GM23338 (cell line): ENCODE results near the gene IKBKE. TPM values are rescaled to one million over a fixed set of nuclear protein-coding genes. Genes with fewer than 3 reads are reported as not detected.

Experiments
- ATAC-seq: fragments of 200-7000 bp; cut with Tn5 transposase; 3 replicates; pipeline ENCODE4 v1.9.1; 2020
- DNase-seq: peaks from one replicate; pipeline ENCODE4 v3.0.0-alpha.2; 2015; ENCODE audit warnings: low spot score
- H2AFZ ChIP-seq: fragments of 200-600 bp; sonication (generic); 2 replicates; pipeline ENCODE4 v1.8.0; 2016; ENCODE audit warnings: antibody characterized with exemption, mild to moderate bottlenecking, moderate library complexity
- H3F3A ChIP-seq: fragments of 200-600 bp; sonication (generic); replicated peaks from 2 replicates; pipeline ENCODE4 v1.8.0; 2017; ENCODE audit warnings: antibody characterized with exemption, mixed run types, low read depth
- H3K27ac ChIP-seq: fragments of 200-600 bp; sonication (generic); 2 replicates; pipeline ENCODE4 v1.6.1; 2016; ENCODE audit warnings: low read depth
- H3K27me3 ChIP-seq: fragments of 200-600 bp; sonication (generic); 2 replicates; pipeline ENCODE4 v1.8.0; 2016; ENCODE audit warnings: mild to moderate bottlenecking, mixed run types, moderate library complexity; ENCODE audit not compliant: insufficient read depth
- H3K36me3 ChIP-seq: fragments of 200-600 bp; sonication (generic); 2 replicates; pipeline ENCODE4 v1.8.0; 2016; ENCODE audit warnings: mild to moderate bottlenecking; ENCODE audit not compliant: insufficient read depth
- H3K4me1 ChIP-seq: fragments of 200-600 bp; sonication (generic); 2 replicates; pipeline ENCODE4 v1.8.0; 2016; ENCODE audit warnings: mild to moderate bottlenecking, moderate library complexity; ENCODE audit not compliant: insufficient read depth
- H3K4me2 ChIP-seq: fragments of 200-600 bp; sonication (generic); 2 replicates; pipeline ENCODE4 v1.7.1; 2017; ENCODE audit warnings: mixed run types
- H3K4me3 ChIP-seq: fragments of 200-600 bp; sonication (generic); 2 replicates; pipeline ENCODE4 v1.6.1; 2016; ENCODE audit warnings: mixed run types
- H3K79me2 ChIP-seq: fragments of 200-600 bp; sonication (generic); replicated peaks from 2 replicates; pipeline ENCODE4 v1.8.0; 2017; ENCODE audit warnings: mild to moderate bottlenecking; ENCODE audit not compliant: insufficient read depth
- H3K9me2 ChIP-seq: fragments of 200-600 bp; sonication (generic); 2 replicates; pipeline ENCODE4 v1.8.0; 2017; ENCODE audit not compliant: insufficient read depth
- H4K20me1 ChIP-seq: fragments of 200-600 bp; sonication (generic); replicated peaks from 2 replicates; pipeline ENCODE4 v1.8.0; 2017; ENCODE audit warnings: mild to moderate bottlenecking; ENCODE audit not compliant: insufficient read depth
- H3K27ac Mint-ChIP-seq: 2 replicates; pipeline ENCODE4 v1.8.0; 2020; ENCODE audit warnings: inconsistent platforms, mild to moderate bottlenecking, moderate library complexity, mixed read lengths
- H3K27me3 Mint-ChIP-seq: 3 replicates; pipeline ENCODE4 v1.8.0; 2022; ENCODE audit warnings: low read depth, mild to moderate bottlenecking, moderate library complexity, mixed read lengths, inconsistent platforms; ENCODE audit not compliant: insufficient read depth, poor library complexity
- H3K36me3 Mint-ChIP-seq: 3 replicates; pipeline ENCODE4 v1.8.0; 2021; ENCODE audit warnings: low read depth, mild to moderate bottlenecking, inconsistent platforms, moderate library complexity, mixed read lengths
- H3K4me1 Mint-ChIP-seq: 3 replicates; pipeline ENCODE4 v1.8.0; 2020; ENCODE audit warnings: mild to moderate bottlenecking, inconsistent platforms, mixed read lengths
- H3K4me3 Mint-ChIP-seq: 3 replicates; pipeline ENCODE4 v1.8.0; 2021; ENCODE audit warnings: moderate library complexity, mild to moderate bottlenecking, inconsistent platforms, mixed read lengths
- H3K9me3 Mint-ChIP-seq: 3 replicates; pipeline ENCODE4 v1.8.0; 2020; ENCODE audit warnings: moderate library complexity, mild to moderate bottlenecking, inconsistent platforms, mixed read lengths
- CREB1 ChIP-seq: fragments of 250-450 bp; sonication (Bioruptor Pico); IDR thresholded peaks from 2 replicates; pipeline ENCODE4 v1.5.0; 2020; ENCODE audit warnings: low read depth, mild to moderate bottlenecking, moderate library complexity
- EZH2 ChIP-seq: fragments of 200-600 bp; sonication (generic); IDR thresholded peaks from one replicate; pipeline ENCODE4 v1.8.0; 2017; ENCODE audit warnings: antibody characterized with exemption, mild to moderate bottlenecking, low read depth; ENCODE audit not compliant: unreplicated experiment
- EZH2phosphoT487 ChIP-seq: fragments of 200-600 bp; sonication (generic); IDR thresholded peaks from one replicate; pipeline ENCODE4 v1.8.1; 2018; ENCODE audit warnings: antibody characterized with exemption; ENCODE audit not compliant: unreplicated experiment
- JUNB ChIP-seq: IDR thresholded peaks from one replicate; pipeline ENCODE4 v1.6.1; 2016; ENCODE audit warnings: antibody characterized with exemption; ENCODE audit not compliant: unreplicated experiment
- NANOG ChIP-seq: IDR thresholded peaks from 2 replicates; pipeline ENCODE4 v1.6.1; 2016; ENCODE audit warnings: antibody characterized with exemption, borderline replicate concordance
- POLR2AphosphoS5 ChIP-seq: IDR thresholded peaks from 2 replicates; pipeline ENCODE4 v1.6.1; 2016; ENCODE audit warnings: antibody characterized with exemption, low read depth
- STAT1 ChIP-seq: IDR thresholded peaks from one replicate; pipeline ENCODE4 v1.6.1; 2016; ENCODE audit warnings: antibody characterized with exemption; ENCODE audit not compliant: unreplicated experiment
- ZNF114 ChIP-seq: fragments of 250-450 bp; sonication (Bioruptor Pico); IDR thresholded peaks from 2 replicates; pipeline ENCODE4 v1.5.0; 2020; ENCODE audit warnings: mild to moderate bottlenecking, moderate library complexity
- ZNF331 ChIP-seq: fragments of 250-450 bp; sonication (Bioruptor Pico); IDR thresholded peaks from 2 replicates; pipeline ENCODE4 v1.5.0; 2020; ENCODE audit warnings: low read depth, mild to moderate bottlenecking, moderate library complexity
- polyA plus RNA-seq: library from polyadenylated mRNA; unstranded; fragments of >200 nt; fragmentation: Nextera tagmentation; extraction: Ambion mirVana; gene quantifications from 2 replicates; pipeline ENCODE4 v1.2.1, GENCODE V29; 2016
- total RNA-seq: library from RNA; depleted of rRNA; stranded (reverse); fragments of >200 nt; shearing (Covaris generic); gene quantifications from 2 replicates; pipeline ENCODE4 v1.2.3, GENCODE V29; 2014
- TF ChIP-seq, protein P1 (sequence below): IDR thresholded peaks from 2 replicates; pipeline ENCODE4 v1.6.1; 2016; ENCODE audit warnings: antibody characterized with exemption
- TF ChIP-seq, protein P2 (sequence below), 2 experiments: fragments of 200-600 bp in 1 of 2; sonication (generic) in 1 of 2; conservative IDR thresholded peaks; 2 replicates each; pipeline versions ENCODE4 v1.5.1 to v1.6.1; 2016 to 2017; ENCODE audit warnings: antibody characterized with exemption in 2 of 2, low read depth in 2 of 2, mild to moderate bottlenecking in 2 of 2, moderate library complexity in 1 of 2
- TF ChIP-seq, protein P3 (sequence below): fragments of 250-450 bp; sonication (Bioruptor Pico); IDR thresholded peaks from 2 replicates; pipeline ENCODE4 v1.5.0; 2020; ENCODE audit warnings: mild to moderate bottlenecking, moderate library complexity
- TF ChIP-seq, protein P4 (sequence below): IDR thresholded peaks from one replicate; pipeline ENCODE4 v1.6.1; 2018; ENCODE audit warnings: antibody characterized with exemption; ENCODE audit not compliant: unreplicated experiment

IKBKE gene
- total and polyA plus RNA-seq, 2 experiments from 2014 or later: 4.8 to 11.1 TPM

GRCh38 chr1:206463911-206464310, 6.4 kb upstream of the IKBKE start:
- no peaks in the 10 kb centered on the region for H3F3A ChIP-seq
- H3K27me3 ChIP-seq: no peaks in the 10 kb centered on the region
- Mint-ChIP-seq H3K4me1 (peaks cover 28% of the 10 kb centered on the region), H3K9me3 (no peaks in the 10 kb centered on the region), H3K27ac (no peak overlapping the region), H3K27me3 (peaks cover 13% of the 10 kb centered on the region), H3K4me3 (no peak overlapping the region), H3K36me3 (no peaks in the 10 kb centered on the region)
- no peak for TF ChIP-seq ZNF331 (CRISPR knock-in tag)
- TF ChIP-seq EZH2phosphoT487: no peak
- no peak for TF ChIP-seq ZNF114 (CRISPR knock-in tag)
- TF ChIP-seq POLR2AphosphoS5: no peak
- TF ChIP-seq, protein P1, sequence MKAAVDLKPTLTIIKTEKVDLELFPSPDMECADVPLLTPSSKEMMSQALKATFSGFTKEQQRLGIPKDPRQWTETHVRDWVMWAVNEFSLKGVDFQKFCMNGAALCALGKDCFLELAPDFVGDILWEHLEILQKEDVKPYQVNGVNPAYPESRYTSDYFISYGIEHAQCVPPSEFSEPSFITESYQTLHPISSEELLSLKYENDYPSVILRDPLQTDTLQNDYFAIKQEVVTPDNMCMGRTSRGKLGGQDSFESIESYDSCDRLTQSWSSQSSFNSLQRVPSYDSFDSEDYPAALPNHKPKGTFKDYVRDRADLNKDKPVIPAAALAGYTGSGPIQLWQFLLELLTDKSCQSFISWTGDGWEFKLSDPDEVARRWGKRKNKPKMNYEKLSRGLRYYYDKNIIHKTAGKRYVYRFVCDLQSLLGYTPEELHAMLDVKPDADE: no peak
- TF ChIP-seq, protein P2, sequence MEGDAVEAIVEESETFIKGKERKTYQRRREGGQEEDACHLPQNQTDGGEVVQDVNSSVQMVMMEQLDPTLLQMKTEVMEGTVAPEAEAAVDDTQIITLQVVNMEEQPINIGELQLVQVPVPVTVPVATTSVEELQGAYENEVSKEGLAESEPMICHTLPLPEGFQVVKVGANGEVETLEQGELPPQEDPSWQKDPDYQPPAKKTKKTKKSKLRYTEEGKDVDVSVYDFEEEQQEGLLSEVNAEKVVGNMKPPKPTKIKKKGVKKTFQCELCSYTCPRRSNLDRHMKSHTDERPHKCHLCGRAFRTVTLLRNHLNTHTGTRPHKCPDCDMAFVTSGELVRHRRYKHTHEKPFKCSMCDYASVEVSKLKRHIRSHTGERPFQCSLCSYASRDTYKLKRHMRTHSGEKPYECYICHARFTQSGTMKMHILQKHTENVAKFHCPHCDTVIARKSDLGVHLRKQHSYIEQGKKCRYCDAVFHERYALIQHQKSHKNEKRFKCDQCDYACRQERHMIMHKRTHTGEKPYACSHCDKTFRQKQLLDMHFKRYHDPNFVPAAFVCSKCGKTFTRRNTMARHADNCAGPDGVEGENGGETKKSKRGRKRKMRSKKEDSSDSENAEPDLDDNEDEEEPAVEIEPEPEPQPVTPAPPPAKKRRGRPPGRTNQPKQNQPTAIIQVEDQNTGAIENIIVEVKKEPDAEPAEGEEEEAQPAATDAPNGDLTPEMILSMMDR (conservative IDR thresholded peaks at IDR 0.05; ENCODE audit: low read depth in 2 of 2): no peak
- TF ChIP-seq EZH2: no peak
- TF ChIP-seq, protein P3, sequence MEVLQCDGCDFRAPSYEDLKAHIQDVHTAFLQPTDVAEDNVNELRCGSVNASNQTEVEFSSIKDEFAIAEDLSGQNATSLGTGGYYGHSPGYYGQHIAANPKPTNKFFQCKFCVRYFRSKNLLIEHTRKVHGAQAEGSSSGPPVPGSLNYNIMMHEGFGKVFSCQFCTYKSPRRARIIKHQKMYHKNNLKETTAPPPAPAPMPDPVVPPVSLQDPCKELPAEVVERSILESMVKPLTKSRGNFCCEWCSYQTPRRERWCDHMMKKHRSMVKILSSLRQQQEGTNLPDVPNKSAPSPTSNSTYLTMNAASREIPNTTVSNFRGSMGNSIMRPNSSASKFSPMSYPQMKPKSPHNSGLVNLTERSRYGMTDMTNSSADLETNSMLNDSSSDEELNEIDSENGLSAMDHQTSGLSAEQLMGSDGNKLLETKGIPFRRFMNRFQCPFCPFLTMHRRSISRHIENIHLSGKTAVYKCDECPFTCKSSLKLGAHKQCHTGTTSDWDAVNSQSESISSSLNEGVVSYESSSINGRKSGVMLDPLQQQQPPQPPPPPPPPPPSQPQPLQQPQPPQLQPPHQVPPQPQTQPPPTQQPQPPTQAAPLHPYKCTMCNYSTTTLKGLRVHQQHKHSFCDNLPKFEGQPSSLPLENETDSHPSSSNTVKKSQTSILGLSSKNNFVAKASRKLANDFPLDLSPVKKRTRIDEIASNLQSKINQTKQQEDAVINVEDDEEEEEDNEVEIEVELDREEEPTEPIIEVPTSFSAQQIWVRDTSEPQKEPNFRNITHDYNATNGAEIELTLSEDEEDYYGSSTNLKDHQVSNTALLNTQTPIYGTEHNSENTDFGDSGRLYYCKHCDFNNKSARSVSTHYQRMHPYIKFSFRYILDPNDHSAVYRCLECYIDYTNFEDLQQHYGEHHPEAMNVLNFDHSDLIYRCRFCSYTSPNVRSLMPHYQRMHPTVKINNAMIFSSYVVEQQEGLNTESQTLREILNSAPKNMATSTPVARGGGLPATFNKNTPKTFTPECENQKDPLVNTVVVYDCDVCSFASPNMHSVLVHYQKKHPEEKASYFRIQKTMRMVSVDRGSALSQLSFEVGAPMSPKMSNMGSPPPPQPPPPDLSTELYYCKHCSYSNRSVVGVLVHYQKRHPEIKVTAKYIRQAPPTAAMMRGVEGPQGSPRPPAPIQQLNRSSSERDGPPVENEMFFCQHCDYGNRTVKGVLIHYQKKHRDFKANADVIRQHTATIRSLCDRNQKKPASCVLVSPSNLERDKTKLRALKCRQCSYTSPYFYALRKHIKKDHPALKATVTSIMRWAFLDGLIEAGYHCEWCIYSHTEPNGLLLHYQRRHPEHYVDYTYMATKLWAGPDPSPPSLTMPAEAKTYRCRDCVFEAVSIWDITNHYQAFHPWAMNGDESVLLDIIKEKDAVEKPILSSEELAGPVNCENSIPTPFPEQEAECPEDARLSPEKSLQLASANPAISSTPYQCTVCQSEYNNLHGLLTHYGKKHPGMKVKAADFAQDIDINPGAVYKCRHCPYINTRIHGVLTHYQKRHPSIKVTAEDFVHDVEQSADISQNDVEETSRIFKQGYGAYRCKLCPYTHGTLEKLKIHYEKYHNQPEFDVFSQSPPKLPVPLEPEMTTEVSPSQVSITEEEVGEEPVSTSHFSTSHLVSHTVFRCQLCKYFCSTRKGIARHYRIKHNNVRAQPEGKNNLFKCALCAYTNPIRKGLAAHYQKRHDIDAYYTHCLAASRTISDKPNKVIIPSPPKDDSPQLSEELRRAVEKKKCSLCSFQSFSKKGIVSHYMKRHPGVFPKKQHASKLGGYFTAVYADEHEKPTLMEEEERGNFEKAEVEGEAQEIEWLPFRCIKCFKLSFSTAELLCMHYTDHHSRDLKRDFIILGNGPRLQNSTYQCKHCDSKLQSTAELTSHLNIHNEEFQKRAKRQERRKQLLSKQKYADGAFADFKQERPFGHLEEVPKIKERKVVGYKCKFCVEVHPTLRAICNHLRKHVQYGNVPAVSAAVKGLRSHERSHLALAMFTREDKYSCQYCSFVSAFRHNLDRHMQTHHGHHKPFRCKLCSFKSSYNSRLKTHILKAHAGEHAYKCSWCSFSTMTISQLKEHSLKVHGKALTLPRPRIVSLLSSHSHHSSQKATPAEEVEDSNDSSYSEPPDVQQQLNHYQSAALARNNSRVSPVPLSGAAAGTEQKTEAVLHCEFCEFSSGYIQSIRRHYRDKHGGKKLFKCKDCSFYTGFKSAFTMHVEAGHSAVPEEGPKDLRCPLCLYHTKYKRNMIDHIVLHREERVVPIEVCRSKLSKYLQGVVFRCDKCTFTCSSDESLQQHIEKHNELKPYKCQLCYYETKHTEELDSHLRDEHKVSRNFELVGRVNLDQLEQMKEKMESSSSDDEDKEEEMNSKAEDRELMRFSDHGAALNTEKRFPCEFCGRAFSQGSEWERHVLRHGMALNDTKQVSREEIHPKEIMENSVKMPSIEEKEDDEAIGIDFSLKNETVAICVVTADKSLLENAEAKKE (CRISPR knock-in tag): no peak
- no peak for TF ChIP-seq JUNB
- TF ChIP-seq NANOG: no peak
- TF ChIP-seq CREB1 (CRISPR knock-in tag): no peak
- TF ChIP-seq STAT1: no peak
- TF ChIP-seq, protein P4, sequence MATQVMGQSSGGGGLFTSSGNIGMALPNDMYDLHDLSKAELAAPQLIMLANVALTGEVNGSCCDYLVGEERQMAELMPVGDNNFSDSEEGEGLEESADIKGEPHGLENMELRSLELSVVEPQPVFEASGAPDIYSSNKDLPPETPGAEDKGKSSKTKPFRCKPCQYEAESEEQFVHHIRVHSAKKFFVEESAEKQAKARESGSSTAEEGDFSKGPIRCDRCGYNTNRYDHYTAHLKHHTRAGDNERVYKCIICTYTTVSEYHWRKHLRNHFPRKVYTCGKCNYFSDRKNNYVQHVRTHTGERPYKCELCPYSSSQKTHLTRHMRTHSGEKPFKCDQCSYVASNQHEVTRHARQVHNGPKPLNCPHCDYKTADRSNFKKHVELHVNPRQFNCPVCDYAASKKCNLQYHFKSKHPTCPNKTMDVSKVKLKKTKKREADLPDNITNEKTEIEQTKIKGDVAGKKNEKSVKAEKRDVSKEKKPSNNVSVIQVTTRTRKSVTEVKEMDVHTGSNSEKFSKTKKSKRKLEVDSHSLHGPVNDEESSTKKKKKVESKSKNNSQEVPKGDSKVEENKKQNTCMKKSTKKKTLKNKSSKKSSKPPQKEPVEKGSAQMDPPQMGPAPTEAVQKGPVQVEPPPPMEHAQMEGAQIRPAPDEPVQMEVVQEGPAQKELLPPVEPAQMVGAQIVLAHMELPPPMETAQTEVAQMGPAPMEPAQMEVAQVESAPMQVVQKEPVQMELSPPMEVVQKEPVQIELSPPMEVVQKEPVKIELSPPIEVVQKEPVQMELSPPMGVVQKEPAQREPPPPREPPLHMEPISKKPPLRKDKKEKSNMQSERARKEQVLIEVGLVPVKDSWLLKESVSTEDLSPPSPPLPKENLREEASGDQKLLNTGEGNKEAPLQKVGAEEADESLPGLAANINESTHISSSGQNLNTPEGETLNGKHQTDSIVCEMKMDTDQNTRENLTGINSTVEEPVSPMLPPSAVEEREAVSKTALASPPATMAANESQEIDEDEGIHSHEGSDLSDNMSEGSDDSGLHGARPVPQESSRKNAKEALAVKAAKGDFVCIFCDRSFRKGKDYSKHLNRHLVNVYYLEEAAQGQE: no peak
- no peaks in the 10 kb centered on the region; the same call in 1 of the 2 replicates for H4K20me1 ChIP-seq
- H3K4me1 ChIP-seq: peaks cover 5% of the 10 kb centered on the region; the same call in 1 of the 2 replicates
- no peak for ATAC-seq
- no peak overlapping the region for H3K27ac ChIP-seq
- no peaks in the 10 kb centered on the region for H3K9me2 ChIP-seq
- no peaks in the 10 kb centered on the region for H3K36me3 ChIP-seq
- H3K4me2 ChIP-seq: no peak overlapping the region
- H3K79me2 ChIP-seq: no peaks in the 10 kb centered on the region
- H2AFZ ChIP-seq: no peak overlapping the region
- no peak overlapping the region for H3K4me3 ChIP-seq
- DNase-seq: no peak
